ENCODE measurements around the gene SGSM2.

Gene SGSM2

GRCh38 chr17:2323629-2324314, 13.5 kb upstream of the SGSM2 start:
- Histone ChIP-seq H3K9me3 (replicated peaks; ENCODE audit: insufficient read depth, low read length) (no peaks in the 10 kb centered on the region), H3K4me1 (ENCODE audit: low read length) (no peaks in the 10 kb centered on the region), H4K20me1 (ENCODE audit: insufficient read depth, low read length) (no peaks in the 10 kb centered on the region), H3K36me3 (replicated peaks; ENCODE audit: insufficient read depth, low read length) (peaks cover 15% of the 10 kb centered on the region), H3K4me2 (ENCODE audit: low read depth, low read length) (no peak overlapping the region), H3F3A (ENCODE audit: insufficient read depth, low read length) (no peaks in the 10 kb centered on the region; the same call in 1 of the 2 replicates), H3K79me2 (ENCODE audit: low read length) (peaks cover 15% of the 10 kb centered on the region; the same call in 1 of the 2 replicates), H3K27me3 (replicated peaks; ENCODE audit: insufficient read depth, low read length) (no peaks in the 10 kb centered on the region), H3K9ac (ENCODE audit: low read length) (no peak overlapping the region), H3K9me2 (replicated peaks; ENCODE audit: insufficient read depth, low read length) (no peaks in the 10 kb centered on the region), H2AFZ (ENCODE audit: low read length) (no peak overlapping the region), H3K4me3 (ENCODE audit: low read length) (no peak overlapping the region), H3K27ac (ENCODE audit: low read length) (no peak overlapping the region)
- no peak for DNase-seq
- TF ChIP-seq EZH2phosphoT487 (IDR thresholded peaks at IDR 0.05; ENCODE audit: low read length), result no peak
- TF ChIP-seq EZH2 (optimal IDR thresholded peaks at IDR 0.05; ENCODE audit: low read depth, low read length), result no peak
- TF ChIP-seq CTCF (IDR thresholded peaks at IDR 0.05; ENCODE audit: low read length), result no peak

DNA sequence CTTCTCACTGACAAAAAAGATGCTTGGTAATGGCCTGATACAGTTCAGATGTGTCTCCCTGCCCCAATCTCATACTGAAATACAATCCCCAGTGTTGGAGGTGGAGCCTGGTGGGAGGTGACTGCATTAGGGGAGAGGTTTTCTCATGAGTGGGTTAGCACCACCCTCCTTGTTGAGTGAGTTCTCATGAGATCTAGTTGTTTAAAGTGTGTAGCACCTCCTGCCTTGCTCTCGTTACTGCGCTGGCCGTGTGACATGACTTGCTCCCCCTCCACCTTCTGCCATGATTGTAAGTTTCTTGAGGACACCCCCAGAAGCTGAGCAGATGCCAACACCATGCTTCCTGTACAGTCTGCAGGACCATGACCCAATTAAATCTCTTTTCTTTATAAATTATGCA, 6.0 kb upstream of the SGSM2 start:
- Histone ChIP-seq H3F3A (ENCODE audit: insufficient read depth, low read length) (0 out of 2 replicates have a peak, but pooled peaks cover 5% of the 10 kb centered on the region), H3K9me3 (replicated peaks; ENCODE audit: insufficient read depth, low read length) (no peaks in the 10 kb centered on the region), H3K27ac (ENCODE audit: low read length) (no peak overlapping the region), H3K27me3 (replicated peaks; ENCODE audit: insufficient read depth, low read length) (no peaks in the 10 kb centered on the region), H3K4me1 (ENCODE audit: low read length) (peaks cover 12% of the 10 kb centered on the region; the same call in 1 of the 2 replicates), H2AFZ (ENCODE audit: low read length) (no peak overlapping the region), H4K20me1 (ENCODE audit: insufficient read depth, low read length) (no peaks in the 10 kb centered on the region; the same call in 1 of the 2 replicates), H3K9me2 (replicated peaks; ENCODE audit: insufficient read depth, low read length) (no peaks in the 10 kb centered on the region), H3K4me2 (ENCODE audit: low read depth, low read length) (no peak overlapping the region), H3K9ac (ENCODE audit: low read length) (no peak overlapping the region), H3K79me2 (ENCODE audit: low read length) (peaks cover 82% of the 10 kb centered on the region), H3K4me3 (ENCODE audit: low read length) (no peak overlapping the region), H3K36me3 (replicated peaks; ENCODE audit: insufficient read depth, low read length) (peaks cover 34% of the 10 kb centered on the region)
- TF ChIP-seq EZH2 (optimal IDR thresholded peaks at IDR 0.05; ENCODE audit: low read depth, low read length) (no peak), EZH2phosphoT487 (IDR thresholded peaks at IDR 0.05; ENCODE audit: low read length) (no peak), CTCF (IDR thresholded peaks at IDR 0.05; ENCODE audit: low read length) (no peak)
- no peak for DNase-seq

GRCh38 chr17:2335726-2336214, 1.5 kb upstream of the SGSM2 start:
- peak overlapping the region; percentile 53; the same call in 1 of the 2 replicates for H3K27ac ChIP-seq (ENCODE audit: low read length)
- H3K4me2 ChIP-seq (ENCODE audit: low read depth, low read length), result peak overlapping the region; percentile 100
- peaks cover 12% of the 10 kb centered on the region; the same call in 1 of the 2 replicates for H3K4me1 ChIP-seq (ENCODE audit: low read length)
- peaks cover 34% of the 10 kb centered on the region for H3K36me3 ChIP-seq (replicated peaks; ENCODE audit: insufficient read depth, low read length)
- H3F3A ChIP-seq (ENCODE audit: insufficient read depth, low read length), result peaks cover 12% of the 10 kb centered on the region
- peak overlapping the region; percentile 86 for H3K9ac ChIP-seq (ENCODE audit: low read length)
- peak overlapping the region; percentile 85 for H3K4me3 ChIP-seq (ENCODE audit: low read length)
- H3K27me3 ChIP-seq (replicated peaks; ENCODE audit: insufficient read depth, low read length), result no peaks in the 10 kb centered on the region
- DNase-seq, result no peak
- H4K20me1 ChIP-seq (ENCODE audit: insufficient read depth, low read length), result no peaks in the 10 kb centered on the region
- H3K79me2 ChIP-seq (ENCODE audit: low read length), result peaks cover 52% of the 10 kb centered on the region
- H3K9me3 ChIP-seq (replicated peaks; ENCODE audit: insufficient read depth, low read length), result no peaks in the 10 kb centered on the region
- H2AFZ ChIP-seq (ENCODE audit: low read length), result peak overlapping the region; percentile 97; the same call in 1 of the 2 replicates
- H3K9me2 ChIP-seq (replicated peaks; ENCODE audit: insufficient read depth, low read length), result no peaks in the 10 kb centered on the region
- no peak for TF ChIP-seq EZH2 (optimal IDR thresholded peaks at IDR 0.05; ENCODE audit: low read depth, low read length)
- TF ChIP-seq CTCF (IDR thresholded peaks at IDR 0.05; ENCODE audit: low read length), result no peak
- no peak for TF ChIP-seq EZH2phosphoT487 (IDR thresholded peaks at IDR 0.05; ENCODE audit: low read length)
